ENCODE results near the gene HOXA3. TPM values are rescaled to one million over a fixed set of nuclear protein-coding genes. Genes with fewer than 3 reads are reported as not detected.
A peak's percentile ranks its signal among the peaks of the same experiment; 100 is the strongest.

The HOXA3 gene
- total RNA-seq, 1 donor from 2014 or later = 26.4 TPM

- Histone ChIP-seq H3K27me3 (ENCODE audit: control insufficient read depth, insufficient read depth, low read length) (peaks cover 5% of the 10 kb centered on the region), H3K4me3 (ENCODE audit: low read depth, low read length) (peak overlapping the region; percentile 78), H3K36me3 (ENCODE audit: control insufficient read depth, insufficient read depth, low read length) (no peaks in the 10 kb centered on the region)
- no peak for DNase-seq (ENCODE audit: low read depth)
- TF ChIP-seq CTCF (IDR thresholded peaks at IDR 0.05; ENCODE audit: insufficient read depth, low read length, poor library complexity, severe bottlenecking) = no peak
These were observed 34.5 kb upstream of the HOXA3 start for GRCh38 chr7:27186668-27187474.

DNA sequence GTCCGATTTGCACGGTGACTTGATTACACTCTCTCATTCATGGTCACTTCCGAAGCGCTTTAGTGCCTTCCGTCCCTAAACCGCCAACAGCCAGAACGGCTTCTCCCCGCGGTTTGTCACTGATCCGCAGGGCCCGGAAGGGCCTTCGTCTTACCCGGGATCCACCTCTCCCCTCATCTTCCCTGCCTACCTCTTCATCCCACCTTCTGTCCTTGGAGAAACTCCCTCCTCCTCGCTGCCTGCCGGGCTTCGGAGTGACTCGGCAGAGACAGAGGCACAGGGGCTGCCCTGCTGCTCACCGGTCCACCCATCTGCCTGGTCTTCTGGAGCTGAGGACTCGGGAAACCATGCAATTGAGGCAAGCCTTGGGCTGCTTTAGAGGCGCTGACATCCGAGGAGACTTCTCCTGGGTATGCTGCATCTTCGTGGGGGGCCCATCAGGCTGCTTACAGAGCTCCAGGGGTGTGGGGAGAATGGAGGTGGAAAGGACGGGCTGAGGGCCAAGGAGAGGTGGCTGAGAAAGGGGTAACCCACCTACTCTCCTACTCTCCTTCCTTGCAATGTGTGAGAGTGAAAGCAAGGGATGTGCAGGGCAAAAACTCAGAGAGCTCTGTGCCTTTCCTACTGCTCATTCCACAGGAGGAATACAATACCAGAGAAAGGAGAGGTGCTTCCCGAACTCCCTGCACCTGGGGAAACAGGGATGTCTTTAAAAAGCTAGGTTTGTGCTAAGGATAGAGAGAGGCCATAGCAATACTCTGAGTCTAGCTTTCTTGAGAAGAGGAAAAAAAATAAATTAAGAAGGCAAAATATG, 33.7 kb upstream of the HOXA3 start:
- H3K36me3 ChIP-seq (ENCODE audit: control insufficient read depth, insufficient read depth, low read length) = no peaks in the 10 kb centered on the region
- peak overlapping the region; percentile 78 for H3K4me3 ChIP-seq (ENCODE audit: low read depth, low read length)
- H3K27me3 ChIP-seq (ENCODE audit: control insufficient read depth, insufficient read depth, low read length) = no peaks in the 10 kb centered on the region
- no peak for DNase-seq (ENCODE audit: low read depth)
- no peak for TF ChIP-seq CTCF (IDR thresholded peaks at IDR 0.05; ENCODE audit: insufficient read depth, low read length, poor library complexity, severe bottlenecking)

DNA sequence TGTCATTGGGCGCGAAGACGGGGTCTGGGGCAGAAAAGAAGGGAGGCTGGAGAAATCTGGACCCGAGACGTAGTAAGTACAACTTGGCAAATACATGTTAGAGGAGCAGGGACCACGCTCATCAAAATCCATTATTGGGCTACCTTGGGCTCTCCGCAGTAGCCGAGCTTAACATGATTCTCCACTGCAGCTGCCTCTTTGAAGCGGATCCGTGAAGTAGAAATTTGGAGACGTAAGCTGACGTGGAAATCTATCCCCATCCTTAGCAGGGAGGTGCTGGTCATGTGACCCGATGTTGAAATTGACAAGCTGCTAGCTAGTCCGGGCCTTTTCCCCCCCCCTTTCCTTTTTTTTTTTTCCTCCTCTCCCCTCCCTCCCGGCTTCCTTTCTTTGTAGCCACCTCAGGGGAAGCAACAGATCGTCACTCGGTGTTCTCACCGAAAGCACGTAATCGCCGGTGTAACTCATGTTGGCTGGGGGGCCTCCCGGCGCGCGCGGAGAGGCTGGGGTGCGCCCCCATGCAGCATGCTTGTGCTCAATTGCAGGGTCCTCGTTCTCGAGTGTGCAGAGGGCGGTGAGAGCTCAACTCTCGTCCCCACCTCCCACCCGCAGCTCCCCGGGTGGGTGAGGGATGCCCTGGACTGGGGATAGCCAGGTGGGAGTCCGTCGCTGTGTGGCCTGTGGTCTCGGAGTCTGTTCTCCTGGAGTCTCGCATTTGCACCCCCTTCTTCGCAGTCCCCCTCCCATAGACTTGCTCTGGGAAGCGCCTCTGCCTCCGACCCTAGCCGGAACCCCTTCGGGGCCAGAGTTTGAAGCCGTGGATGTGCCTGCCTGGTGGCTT, 32.9 kb upstream of the HOXA3 start, which contains the start of gene HOXA11:
Gene HOXA11 (minus strand): TSS at position 220 of the 841 bp plus-strand sequence. CDS start 88 bp downstream, at position 132.
- Histone ChIP-seq H3K27me3 (ENCODE audit: control insufficient read depth, insufficient read depth, low read length) (no peaks in the 10 kb centered on the region), H3K36me3 (ENCODE audit: control insufficient read depth, insufficient read depth, low read length) (no peaks in the 10 kb centered on the region), H3K4me3 (ENCODE audit: low read depth, low read length) (peak within 1 kb of the TSS; percentile 78)
- peak; percentile 95 for DNase-seq (ENCODE audit: low read depth)
- no peak for TF ChIP-seq CTCF (IDR thresholded peaks at IDR 0.05; ENCODE audit: insufficient read depth, low read length, poor library complexity, severe bottlenecking)

GRCh38 chr7:27184337-27185012, 32.1 kb upstream of the HOXA3 start:
- DNase-seq (ENCODE audit: low read depth) = no peak

More at GRCh38 chr7:27184337-27185012, 32.1 kb upstream of the HOXA3 start:
- no peak for TF ChIP-seq CTCF (IDR thresholded peaks at IDR 0.05; ENCODE audit: insufficient read depth, low read length, poor library complexity, severe bottlenecking)
- Histone ChIP-seq H3K27me3 (ENCODE audit: control insufficient read depth, insufficient read depth, low read length) (no peaks in the 10 kb centered on the region), H3K4me3 (ENCODE audit: low read depth, low read length) (peak overlapping the region; percentile 78), H3K36me3 (ENCODE audit: control insufficient read depth, insufficient read depth, low read length) (no peaks in the 10 kb centered on the region)

Data from kidney epithelial cell (primary cell).